Activated CD8-positive, alpha-beta memory T cell treated with anti-CD3 and anti-CD28 coated beads for 48 hours (primary cell): ENCODE results near the gene CNTFR.
"Not testable (repeated sequence)": the region's sequence is repeated elsewhere in the genome, so short reads cannot be mapped to it uniquely, and the experiment has no call there.

ENCODE experiments used
- DNase-seq, 3 experiments: peaks; one replicate each; pipeline ENCODE4 v3.0.0-alpha.2; 2020; ENCODE audit warnings: low read depth in 2 of 3, low spot score in 2 of 3

CNTFR gene

GRCh38 chr9:34589636-34590380 is at the start of gene CNTFR:
Gene CNTFR, minus strand, starts transcription at chr9:34589724. Its CDS starts 20,743 bp downstream, at chr9:34568981.
- DNase-seq, result no peak

- not testable (repeated sequence) for DNase-seq
Observed at GRCh38 chr9:34639322-34639721, 49.8 kb upstream of the CNTFR start.

- no peak for DNase-seq
Observed at GRCh38 chr9:34638138-34638445, 48.6 kb upstream of the CNTFR start.

GRCh38 chr9:34637356-34638137 is 48.0 kb upstream of the CNTFR start, which contains the start of gene SIGMAR1:
Gene SIGMAR1, minus strand, starts transcription at chr9:34637787. Its CDS starts 90 bp downstream, at chr9:34637697.
- peak; percentile 81 to 90 (median 89) for DNase-seq

GRCh38 chr9:34636791-34637355 is 47.3 kb upstream of the CNTFR start:
- DNase-seq, result no peak

GRCh38 chr9:34635556-34635955 is 46.0 kb upstream of the CNTFR start:
- DNase-seq, result no peak

GRCh38 chr9:34634551-34635248 is 45.2 kb upstream of the CNTFR start:
- DNase-seq, result no peak

GRCh38 chr9:34633851-34634550 is 44.5 kb upstream of the CNTFR start:
- DNase-seq, result peak in 1 of 3 experiments; percentile 40

GRCh38 chr9:34633166-34633565 is 43.6 kb upstream of the CNTFR start:
- no peak for DNase-seq

GRCh38 chr9:34630402-34631154 is 41.1 kb upstream of the CNTFR start:
- no peak for DNase-seq

- DNase-seq, result no peak
Observed at GRCh38 chr9:34629491-34629808, 39.9 kb upstream of the CNTFR start.

- no peak for DNase-seq
Observed at GRCh38 chr9:34628656-34629490, 39.3 kb upstream of the CNTFR start, which contains the start of gene ARID3C. Gene ARID3C, minus strand, starts transcription at chr9:34629066. Its CDS starts 1,052 bp downstream, at chr9:34628014.

- no peak for DNase-seq
Observed at GRCh38 chr9:34627716-34628655, 38.5 kb upstream of the CNTFR start.

GRCh38 chr9:34625186-34625486 is 35.6 kb upstream of the CNTFR start:
- no peak for DNase-seq

GRCh38 chr9:34624475-34625185 is 35.1 kb upstream of the CNTFR start:
- DNase-seq, result no peak

GRCh38 chr9:34623374-34624235 is 34.1 kb upstream of the CNTFR start:
- DNase-seq, result no peak
